CD14-positive monocyte (primary cell): ENCODE data around the gene KAZN. TPM values are rescaled to one million over a fixed set of nuclear protein-coding genes. Genes with fewer than 3 reads are reported as not detected.

Experiments
- DNase-seq, 3 donors: peaks; one replicate each; pipeline ENCODE4 v3.0.0-alpha.2; 2011 to 2022
- H2AFZ ChIP-seq: 2 replicates; pipeline ENCODE4 v1.6.0; 2012; ENCODE audit warnings: mild to moderate bottlenecking, low read depth, low read length, inconsistent platforms; ENCODE audit not compliant: insufficient read depth, poor library complexity, severe bottlenecking
- H3K27ac ChIP-seq, 2 donors: 1 replicate in 1 of 2; 2 replicates in 1 of 2; pipeline ENCODE4 v1.5.1; 2012 to 2013; ENCODE audit warnings: low read length in 2 of 2, control low read depth in 1 of 2, inconsistent platforms in 1 of 2, low read depth in 1 of 2, mild to moderate bottlenecking in 1 of 2
- H3K27me3 ChIP-seq, 2 donors: one replicate each; pipeline versions ENCODE4 v1.6.0 to v1.6.1; 2011 to 2013; ENCODE audit warnings: low read length in 2 of 2; ENCODE audit not compliant: control insufficient read depth in 2 of 2, insufficient read depth in 2 of 2
- H3K36me3 ChIP-seq, 2 donors: replicated peaks in 1 of 2; 1 replicate in 1 of 2; 2 replicates in 1 of 2; pipeline versions ENCODE4 v1.5.1 to v1.6.1; 2012 to 2013; ENCODE audit warnings: low read length in 2 of 2, control low read depth in 1 of 2, inconsistent platforms in 1 of 2, mild to moderate bottlenecking in 1 of 2; ENCODE audit not compliant: insufficient read depth in 2 of 2, control insufficient read depth in 1 of 2
- H3K4me1 ChIP-seq, 2 donors: 1 replicate in 1 of 2; 2 replicates in 1 of 2; pipeline versions ENCODE4 v1.5.1 to v1.6.1; 2012 to 2013; ENCODE audit warnings: low read length in 2 of 2, control low read depth in 1 of 2, inconsistent platforms in 1 of 2, mild to moderate bottlenecking in 1 of 2, moderate library complexity in 1 of 2; ENCODE audit not compliant: insufficient read depth in 2 of 2, control insufficient read depth in 1 of 2
- H3K4me2 ChIP-seq: replicated peaks from 2 replicates; pipeline ENCODE3; 2012; ENCODE audit warnings: low read length, moderate library complexity, mild to moderate bottlenecking; ENCODE audit not compliant: poor library complexity, severe bottlenecking; ENCODE audit errors: extremely low read depth
- H3K4me3 ChIP-seq, 3 experiments: fragments of 200-600 bp in 1 of 3; sonication (generic) in 1 of 3; replicated peaks in 1 of 3; 1 replicate in 2 of 3; 2 replicates in 1 of 3; pipeline ENCODE4 v1.5.1; 2011 to 2013; ENCODE audit warnings: low read length in 3 of 3, mild to moderate bottlenecking in 3 of 3, control low read depth in 2 of 3, low read depth in 2 of 3, inconsistent platforms in 1 of 3, moderate library complexity in 1 of 3
- H3K79me2 ChIP-seq: 2 replicates; pipeline ENCODE4 v1.6.0; 2012; ENCODE audit warnings: mild to moderate bottlenecking, control low read depth, inconsistent platforms, low read length, moderate library complexity; ENCODE audit not compliant: insufficient read depth
- H3K9ac ChIP-seq: 2 replicates; pipeline ENCODE4 v1.6.0; 2017; ENCODE audit warnings: low read length, mild to moderate bottlenecking; ENCODE audit not compliant: insufficient read depth, poor library complexity, severe bottlenecking
- H3K9me3 ChIP-seq, 2 donors: replicated peaks in 1 of 2; 1 replicate in 1 of 2; 2 replicates in 1 of 2; pipeline versions ENCODE4 v1.5.1 to v1.6.1; 2012 to 2013; ENCODE audit warnings: low read length in 2 of 2, control low read depth in 1 of 2; ENCODE audit not compliant: control insufficient read depth in 1 of 2, insufficient read depth in 1 of 2
- H4K20me1 ChIP-seq: 2 replicates; pipeline ENCODE4 v1.6.0; 2012; ENCODE audit warnings: mild to moderate bottlenecking, low read length, control low read depth, moderate library complexity; ENCODE audit not compliant: insufficient read depth
- H3K27ac Mint-ChIP-seq, 7 donors: one replicate each; pipeline ENCODE4 v1.8.0; 2020; ENCODE audit warnings: mild to moderate bottlenecking in 7 of 7, mixed read lengths in 7 of 7, moderate library complexity in 6 of 7, inconsistent platforms in 2 of 7
- H3K27me3 Mint-ChIP-seq, 3 donors: one replicate each; pipeline ENCODE4 v1.8.0; 2021 to 2022; ENCODE audit warnings: low read depth in 3 of 3, mild to moderate bottlenecking in 3 of 3, mixed read lengths in 3 of 3, moderate library complexity in 3 of 3, inconsistent platforms in 1 of 3
- H3K36me3 Mint-ChIP-seq, 2 donors: one replicate each; pipeline ENCODE4 v1.8.0; 2020; ENCODE audit warnings: mixed read lengths in 2 of 2, inconsistent platforms in 1 of 2, mild to moderate bottlenecking in 1 of 2
- H3K4me1 Mint-ChIP-seq: one replicate; pipeline ENCODE4 v1.8.0; 2020; ENCODE audit warnings: mild to moderate bottlenecking, mixed read lengths
- H3K4me3 Mint-ChIP-seq, 2 donors: one replicate each; pipeline ENCODE4 v1.8.0; 2020; ENCODE audit warnings: mild to moderate bottlenecking in 2 of 2, mixed read lengths in 2 of 2, moderate library complexity in 1 of 2
- H3K9me3 Mint-ChIP-seq, 7 donors: one replicate each; pipeline ENCODE4 v1.8.0; 2020 to 2022; ENCODE audit warnings: mixed read lengths in 7 of 7, mild to moderate bottlenecking in 6 of 7, moderate library complexity in 6 of 7, inconsistent platforms in 2 of 7
- WGBS: methylation state at CpG from one replicate; pipeline ENCODE4 v1.1.5; 2013; ENCODE audit warnings: missing lambda C conversion rate; ENCODE audit not compliant: insufficient coverage; 5-methylcytosine and 5-hydroxymethylcytosine counted together
- intact Hi-C, 2 donors: fragments of 100-400 bp; cut with micrococcal nuclease; formaldehyde crosslinking; loops; one replicate each; pipeline versions ENCODE4 v1.15.0 to v1.15.1; 2023
- polyA plus RNA-seq, 3 donors: library from polyadenylated mRNA; depleted of rRNA in 1 of 3; unstranded in 2 of 3; stranded (reverse) in 1 of 3; fragments of 300-500 nt in 2 of 3; fragments of >200 nt in 1 of 3; fragmentation: Illumina TruSeq in 2 of 3; gene quantifications; 1 replicate in 2 of 3; 2 replicates in 1 of 3; pipeline ENCODE4 v1.2.3, GENCODE V29; 2012 to 2021
- TF ChIP-seq, protein P1 (sequence below): fragments of 200-600 bp; IDR thresholded peaks from one replicate; pipeline ENCODE4 v1.8.0; 2022; ENCODE audit warnings: antibody characterized with exemption, mild to moderate bottlenecking

Gene KAZN
- polyA plus RNA-seq, 3 donors = not detected

DNA sequence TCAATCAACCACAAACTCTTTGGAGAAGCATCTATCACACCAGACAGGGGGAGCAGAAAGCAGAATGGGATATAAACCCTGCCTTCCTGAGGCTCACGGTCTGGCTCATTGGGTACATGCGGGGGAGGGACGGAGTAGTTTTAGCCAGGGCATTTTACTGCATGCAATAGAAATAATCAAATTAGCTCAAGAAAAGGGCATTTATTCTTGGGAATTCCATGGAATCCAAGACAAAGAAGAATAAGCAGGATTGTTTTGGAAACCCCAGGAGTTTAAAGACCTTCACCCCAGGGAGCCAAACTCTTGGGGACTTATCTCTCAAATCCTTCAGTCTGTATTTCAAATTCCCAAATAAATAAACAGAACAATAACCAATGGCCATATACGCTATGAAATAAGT is 5.2 kb upstream of the KAZN start:
- peaks cover 0 to 11% (median 0%) of the 10 kb centered on the region in 7 donors for H3K9me3 Mint-ChIP-seq
- peaks cover 0 to 3% of the 10 kb centered on the region in 2 donors for H3K9me3 ChIP-seq
- no peak for DNase-seq
- H3K27me3 ChIP-seq = peaks cover 14 to 34% of the 10 kb centered on the region in 2 donors
- no peaks in the 10 kb centered on the region for H4K20me1 ChIP-seq
- H3K4me2 ChIP-seq = no peak overlapping the region
- no peak overlapping the region for H3K27ac ChIP-seq
- H3K27ac Mint-ChIP-seq = no peak overlapping the region
- no peak overlapping the region for H2AFZ ChIP-seq
- no peaks in the 10 kb centered on the region for H3K79me2 ChIP-seq
- intact Hi-C loops = no loop called here
- H3K36me3 ChIP-seq = no peaks in the 10 kb centered on the region
- peaks cover 32 to 38% (median 33%) of the 10 kb centered on the region in 3 donors for H3K27me3 Mint-ChIP-seq
- H3K9ac ChIP-seq = no peak overlapping the region
- H3K4me3 ChIP-seq = no peak overlapping the region
- no peaks in the 10 kb centered on the region for H3K4me1 ChIP-seq
- WGBS = 70% methylated on average over 2 of the region's 4 CpGs
- no peak overlapping the region for H3K4me3 Mint-ChIP-seq
- no peaks in the 10 kb centered on the region for H3K36me3 Mint-ChIP-seq
- H3K4me1 Mint-ChIP-seq = no peaks in the 10 kb centered on the region
- TF ChIP-seq, protein P1, sequence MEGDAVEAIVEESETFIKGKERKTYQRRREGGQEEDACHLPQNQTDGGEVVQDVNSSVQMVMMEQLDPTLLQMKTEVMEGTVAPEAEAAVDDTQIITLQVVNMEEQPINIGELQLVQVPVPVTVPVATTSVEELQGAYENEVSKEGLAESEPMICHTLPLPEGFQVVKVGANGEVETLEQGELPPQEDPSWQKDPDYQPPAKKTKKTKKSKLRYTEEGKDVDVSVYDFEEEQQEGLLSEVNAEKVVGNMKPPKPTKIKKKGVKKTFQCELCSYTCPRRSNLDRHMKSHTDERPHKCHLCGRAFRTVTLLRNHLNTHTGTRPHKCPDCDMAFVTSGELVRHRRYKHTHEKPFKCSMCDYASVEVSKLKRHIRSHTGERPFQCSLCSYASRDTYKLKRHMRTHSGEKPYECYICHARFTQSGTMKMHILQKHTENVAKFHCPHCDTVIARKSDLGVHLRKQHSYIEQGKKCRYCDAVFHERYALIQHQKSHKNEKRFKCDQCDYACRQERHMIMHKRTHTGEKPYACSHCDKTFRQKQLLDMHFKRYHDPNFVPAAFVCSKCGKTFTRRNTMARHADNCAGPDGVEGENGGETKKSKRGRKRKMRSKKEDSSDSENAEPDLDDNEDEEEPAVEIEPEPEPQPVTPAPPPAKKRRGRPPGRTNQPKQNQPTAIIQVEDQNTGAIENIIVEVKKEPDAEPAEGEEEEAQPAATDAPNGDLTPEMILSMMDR = no peak

DNA sequence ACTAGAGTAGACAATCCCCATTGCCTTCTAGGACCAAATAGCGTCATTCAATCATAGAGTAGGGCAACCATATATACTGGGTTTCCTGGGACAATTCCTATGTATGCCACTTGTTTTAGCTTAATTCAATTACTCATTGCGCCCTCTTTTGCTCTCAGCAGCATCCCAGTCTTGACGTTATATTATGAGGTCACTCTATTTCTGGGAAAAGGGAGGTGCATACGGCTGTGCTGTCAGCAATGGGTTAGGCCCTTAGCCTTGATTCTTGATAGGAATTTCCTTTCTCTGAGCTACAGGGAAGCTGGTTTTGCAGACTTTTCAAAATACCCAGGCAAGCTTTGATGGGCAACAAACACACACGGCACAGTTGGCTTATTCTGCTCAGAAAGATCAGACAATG is 4.4 kb upstream of the KAZN start:
- 84% methylated on average over 2 of the region's 5 CpGs for WGBS
- Histone ChIP-seq H2AFZ (no peak overlapping the region), H3K27ac (no peak overlapping the region), H3K9ac (no peak overlapping the region), H3K4me3 (no peak overlapping the region), H3K9me3 (peaks cover 0 to 3% of the 10 kb centered on the region in 2 donors), H3K4me1 (no peaks in the 10 kb centered on the region), H3K36me3 (no peaks in the 10 kb centered on the region), H3K79me2 (no peaks in the 10 kb centered on the region), H3K27me3 (peaks cover 14 to 38% of the 10 kb centered on the region in 2 donors), H3K4me2 (no peak overlapping the region), H4K20me1 (no peaks in the 10 kb centered on the region)
- Mint-ChIP-seq H3K9me3 (peaks cover 0 to 15% (median 0%) of the 10 kb centered on the region in 7 donors), H3K4me3 (no peak overlapping the region), H3K27me3 (peaks cover 33 to 45% (median 35%) of the 10 kb centered on the region in 3 donors), H3K36me3 (no peaks in the 10 kb centered on the region), H3K4me1 (no peaks in the 10 kb centered on the region), H3K27ac (no peak overlapping the region)
- intact Hi-C loops = no loop called here
- DNase-seq = no peak
- TF ChIP-seq, protein P1 = no peak
